Activated naive CD4-positive, alpha-beta T cell treated with Interleukin-2 at 50 U/mL for 16 hours (primary cell): ENCODE measurements around the gene NCOR1.
A peak's percentile ranks its signal among the peaks of the same experiment; 100 is the strongest.
"Not testable (repeated sequence)": the region's sequence is repeated elsewhere in the genome, so short reads cannot be mapped to it uniquely, and the experiment has no call there.

Experiments
- DNase-seq: peaks from one replicate; pipeline ENCODE4 v3.0.0-alpha.2; 2020

The NCOR1 gene

DNA sequence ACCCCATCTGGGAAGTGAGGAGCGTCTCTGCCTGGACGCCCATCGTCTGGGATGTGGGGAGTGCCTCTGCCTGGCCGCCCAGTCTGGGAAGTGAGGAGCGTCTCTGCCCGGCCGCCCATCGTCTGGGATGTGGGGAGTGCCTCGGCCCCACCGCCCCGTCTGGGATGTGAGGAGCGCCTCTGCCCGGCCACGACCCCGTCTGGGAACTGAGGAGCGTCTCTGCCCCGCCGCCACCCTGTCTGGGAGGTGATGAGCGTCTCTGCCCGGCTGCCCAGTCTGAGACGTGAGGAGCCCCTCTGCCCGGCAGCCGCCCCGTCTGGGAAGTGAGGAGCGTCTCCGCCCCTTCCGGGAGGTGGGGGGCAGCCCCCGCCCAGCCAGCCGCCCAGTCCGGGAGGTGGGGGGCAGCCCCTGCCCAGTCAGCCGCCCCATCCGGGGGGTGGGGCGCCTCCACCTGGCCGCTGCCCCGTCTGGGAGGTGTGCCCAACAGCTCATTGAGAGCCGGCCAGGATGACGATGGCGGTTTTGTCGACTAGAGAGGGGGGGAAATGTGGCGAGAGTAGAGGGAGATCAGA, 69.9 kb downstream of the NCOR1 start:
- DNase-seq, result not testable (repeated sequence)

DNA sequence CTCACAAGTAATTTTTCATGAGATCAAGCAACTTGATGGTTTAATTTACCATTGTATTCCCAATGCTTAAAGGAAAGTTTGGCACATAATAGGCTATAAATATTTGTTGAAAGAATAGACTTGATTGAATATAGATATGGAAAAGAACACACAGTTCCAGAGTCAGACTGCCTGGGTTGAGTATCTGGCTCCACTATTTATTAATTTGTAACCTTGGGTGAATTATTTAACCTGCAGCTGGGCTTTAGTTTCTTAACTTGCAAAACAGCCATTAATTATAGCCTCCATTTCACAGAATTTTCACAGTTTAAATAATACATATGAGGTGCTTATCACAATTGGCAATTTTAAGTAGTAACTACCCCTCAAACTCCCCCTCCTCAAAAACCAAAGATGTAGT, 73.6 kb downstream of the NCOR1 start:
- no peak for DNase-seq

GRCh38 chr17:16140854-16141253, 74.5 kb downstream of the NCOR1 start:
- DNase-seq, result no peak

DNA sequence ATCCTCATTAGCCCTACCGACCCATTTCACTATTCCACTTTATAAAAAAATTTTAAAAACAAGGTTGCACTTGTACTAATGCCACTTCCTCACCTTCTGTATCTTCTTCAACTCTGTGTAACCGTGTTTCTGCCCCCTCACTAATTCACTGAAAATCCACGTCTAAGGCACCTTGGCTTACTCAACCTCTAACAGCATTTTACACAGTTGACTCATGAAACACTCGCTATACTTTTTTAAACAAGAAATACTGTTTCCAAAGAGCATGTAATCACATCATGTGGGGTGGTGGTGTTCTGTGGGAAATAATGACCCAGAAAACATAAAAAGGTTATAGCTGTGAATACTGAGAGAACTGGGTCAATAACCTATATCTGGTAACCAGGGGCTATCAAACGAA, 79.9 kb downstream of the NCOR1 start:
- DNase-seq, result no peak

- DNase-seq, result no peak
Measured at GRCh38 chr17:16131593-16131992, 83.7 kb downstream of the NCOR1 start.

GRCh38 chr17:16129441-16130205, 85.7 kb downstream of the NCOR1 start:
- no peak for DNase-seq

GRCh38 chr17:16123531-16123930, 91.8 kb downstream of the NCOR1 start:
- DNase-seq, result no peak

DNA sequence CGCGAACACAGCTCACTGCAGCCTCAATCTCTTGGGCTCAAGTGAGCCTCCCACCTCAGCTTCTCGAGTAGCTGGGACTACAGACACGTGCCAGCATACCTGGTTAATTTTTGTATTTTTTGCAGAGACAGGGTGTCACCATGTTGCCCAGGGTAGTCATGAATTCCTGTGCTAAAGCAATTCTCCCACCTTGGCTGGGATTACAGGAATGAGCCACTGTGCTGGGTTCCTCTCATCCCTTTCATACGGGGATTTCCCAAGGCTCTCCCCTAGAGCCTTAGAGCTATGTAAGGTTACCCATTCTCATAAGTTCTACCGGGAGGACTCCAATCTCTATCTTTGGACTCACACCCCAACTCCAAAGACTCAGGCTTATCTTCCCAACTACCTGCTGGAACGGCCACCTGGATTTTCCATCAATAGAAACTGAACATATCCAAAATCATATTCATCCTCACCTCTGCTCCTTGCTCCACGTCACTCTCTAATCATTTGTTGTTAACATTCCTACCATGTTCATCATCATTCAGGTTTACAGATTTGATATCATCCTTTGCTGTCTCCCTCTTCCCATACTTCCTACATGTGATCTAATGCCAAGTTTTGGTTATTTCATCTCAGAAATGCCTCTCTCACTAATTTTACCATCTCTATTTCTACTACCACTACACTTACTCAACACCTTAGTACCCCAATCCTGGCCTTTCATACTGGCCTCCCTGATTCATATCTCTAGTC, 92.5 kb downstream of the NCOR1 start:
- DNase-seq, result no peak

DNA sequence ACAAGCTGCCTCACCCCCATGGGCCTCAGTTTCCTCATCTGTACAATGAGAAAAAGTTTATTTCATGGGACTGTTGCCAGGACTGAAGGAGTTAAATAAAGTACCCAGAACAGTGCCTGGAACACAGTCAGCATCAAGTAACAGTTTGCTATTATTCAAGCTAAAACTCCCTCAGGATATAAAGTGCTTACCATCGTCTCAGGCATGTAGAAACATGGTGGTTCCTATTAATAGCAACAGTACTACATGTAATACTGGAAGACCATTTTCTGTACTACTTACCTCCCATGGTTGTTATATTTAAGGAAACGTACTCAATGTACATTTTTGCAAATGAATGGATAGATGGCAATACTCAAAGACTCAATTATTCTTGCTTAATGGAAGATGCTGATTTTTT, 93.4 kb downstream of the NCOR1 start:
- DNase-seq, result no peak

DNA sequence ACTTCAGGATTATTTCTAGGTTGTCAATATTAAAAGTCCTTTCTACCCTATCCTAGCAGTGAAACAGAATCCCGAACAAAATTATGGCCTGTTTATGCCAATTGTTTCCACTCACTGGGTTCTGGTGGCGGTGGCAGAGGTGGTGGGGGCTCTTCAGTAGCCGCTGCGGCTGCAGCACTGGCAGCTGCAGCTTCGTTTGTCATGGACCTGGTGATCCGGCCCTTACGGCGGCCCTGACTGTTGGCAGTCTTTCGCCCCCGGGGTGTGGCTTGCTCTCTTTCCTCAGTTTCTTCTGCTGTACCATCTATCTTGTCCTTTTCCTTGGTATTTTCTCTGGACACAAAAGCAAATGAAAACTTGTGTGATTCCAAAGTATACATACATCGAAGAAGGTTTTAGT, 94.4 kb downstream of the NCOR1 start:
- no peak for DNase-seq

DNA sequence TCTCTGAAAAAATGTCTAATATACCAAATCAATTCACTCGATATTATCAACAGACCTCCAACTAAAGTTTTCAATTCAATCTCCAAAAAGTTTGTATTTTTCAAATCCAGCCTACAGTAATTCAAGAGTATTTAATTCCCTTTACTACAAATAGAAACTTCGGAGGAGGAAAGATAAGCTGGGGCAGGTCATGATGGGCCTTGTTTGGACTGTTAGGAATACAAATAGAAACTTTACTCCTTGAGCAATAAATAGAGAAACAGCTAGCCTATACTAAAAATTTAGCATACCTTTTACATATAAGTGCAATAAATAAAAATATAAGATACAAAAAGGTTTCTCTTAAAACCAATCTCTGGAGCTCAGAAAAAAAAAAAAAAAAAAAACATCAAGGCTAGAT, 98.2 kb downstream of the NCOR1 start:
- no peak for DNase-seq

GRCh38 chr17:16115077-16115698, 100.1 kb downstream of the NCOR1 start:
- not testable (repeated sequence) for DNase-seq

DNA sequence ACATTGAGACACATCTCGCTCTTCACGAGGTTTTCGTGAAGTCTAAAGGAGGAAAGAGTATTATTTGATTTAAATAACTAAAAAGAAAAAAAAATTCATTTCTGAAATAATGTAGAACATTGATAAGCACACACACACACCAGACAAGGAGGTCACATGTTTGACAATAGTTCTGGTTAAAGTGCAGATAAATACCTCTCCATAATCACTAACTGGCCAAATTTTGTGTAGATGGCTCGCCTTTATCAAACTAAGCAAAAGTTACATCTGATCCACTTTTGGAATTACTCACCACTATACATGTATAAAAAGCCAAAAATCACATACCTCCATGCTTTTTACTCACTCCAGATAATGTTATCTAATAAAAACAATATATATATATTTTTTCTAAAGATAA, 106.5 kb downstream of the NCOR1 start:
- DNase-seq, result no peak

DNA sequence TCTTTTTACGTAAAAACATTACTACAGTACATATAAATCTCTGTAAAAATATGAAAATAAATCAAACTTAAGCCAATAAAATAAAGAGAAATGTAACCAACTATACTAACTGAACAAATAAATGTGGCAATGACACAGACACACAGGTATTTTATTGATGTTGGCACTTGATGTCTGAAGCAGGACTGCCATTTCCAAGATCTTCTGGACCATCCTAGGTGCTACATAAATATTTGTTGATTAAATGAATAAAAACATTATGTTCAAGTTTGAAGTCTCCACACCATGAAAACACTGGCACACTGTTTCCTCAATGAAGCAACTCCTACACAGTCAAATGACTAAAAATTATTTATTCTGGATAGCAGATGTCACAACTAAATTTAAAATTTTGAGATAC, 106.9 kb downstream of the NCOR1 start:
- DNase-seq, result no peak

- DNase-seq, result no peak
Measured at GRCh38 chr17:16107165-16107770, 108.1 kb downstream of the NCOR1 start.

GRCh38 chr17:16106161-16106891, 109.0 kb downstream of the NCOR1 start:
- no peak for DNase-seq

- DNase-seq, result no peak
Measured at GRCh38 chr17:16104189-16104588, 111.1 kb downstream of the NCOR1 start.

DNA sequence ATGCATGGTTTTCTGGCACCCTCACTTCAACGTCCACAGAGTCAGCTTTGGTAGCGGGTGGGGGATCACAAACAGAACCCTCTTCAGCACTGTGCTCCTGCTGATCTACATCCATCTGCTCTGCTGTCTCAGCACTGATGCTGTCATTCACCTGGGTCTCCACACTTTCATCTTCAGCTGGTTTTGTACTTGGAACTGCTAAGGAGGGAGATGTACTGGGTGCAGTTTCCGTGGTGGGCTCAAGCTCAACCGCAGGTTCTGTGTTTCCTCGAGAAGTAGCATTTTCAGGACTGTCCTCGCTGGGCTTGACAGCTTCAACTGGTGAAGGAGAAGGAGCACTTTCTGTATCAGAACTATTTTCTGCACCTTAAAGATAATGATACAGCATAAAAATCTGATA, 113.9 kb downstream of the NCOR1 start:
- DNase-seq, result no peak

- no peak for DNase-seq
Measured at GRCh38 chr17:16100737-16101400, 114.5 kb downstream of the NCOR1 start.

- no peak for DNase-seq
Measured at GRCh38 chr17:16091773-16092172, 123.6 kb downstream of the NCOR1 start.

GRCh38 chr17:16086957-16087356, 128.4 kb downstream of the NCOR1 start:
- peak; percentile 4 for DNase-seq
